GM21737 (cell line): ENCODE data around the gene MYCT1.
"Not testable (repeated sequence)": the region's sequence is repeated elsewhere in the genome, so short reads cannot be mapped to it uniquely, and the experiment has no call there.

Source experiments
- ATAC-seq: cut with Tn5 transposase; IDR thresholded peaks from one replicate; pipeline ENCODE4 v1.9.1; 2021; ENCODE audit warnings: mild to moderate bottlenecking, moderate library complexity; ENCODE audit not compliant: unreplicated experiment

Gene MYCT1, protein sequence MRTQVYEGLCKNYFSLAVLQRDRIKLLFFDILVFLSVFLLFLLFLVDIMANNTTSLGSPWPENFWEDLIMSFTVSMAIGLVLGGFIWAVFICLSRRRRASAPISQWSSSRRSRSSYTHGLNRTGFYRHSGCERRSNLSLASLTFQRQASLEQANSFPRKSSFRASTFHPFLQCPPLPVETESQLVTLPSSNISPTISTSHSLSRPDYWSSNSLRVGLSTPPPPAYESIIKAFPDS

DNA sequence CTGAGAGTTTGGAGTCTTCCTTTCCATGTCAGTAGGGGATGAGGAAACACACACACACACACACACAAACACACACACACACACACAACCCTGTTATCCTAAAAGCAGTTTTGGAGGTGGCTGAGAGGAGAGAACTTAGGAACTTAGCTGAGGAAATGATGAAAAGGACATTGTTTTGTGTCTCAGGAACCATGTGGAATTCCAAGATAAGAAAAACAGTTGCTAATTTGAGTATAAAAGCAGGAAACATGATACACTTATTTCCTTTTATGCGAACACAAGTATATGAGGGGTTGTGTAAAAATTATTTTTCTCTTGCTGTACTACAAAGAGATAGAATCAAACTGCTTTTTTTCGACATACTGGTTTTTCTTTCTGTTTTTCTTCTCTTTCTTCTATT lies at the start of gene MYCT1:
Gene MYCT1 (plus strand): TSS at position 264 of the 400 bp plus-strand sequence. CDS start 6 bp downstream, at position 270.
- ATAC-seq: no peak

DNA sequence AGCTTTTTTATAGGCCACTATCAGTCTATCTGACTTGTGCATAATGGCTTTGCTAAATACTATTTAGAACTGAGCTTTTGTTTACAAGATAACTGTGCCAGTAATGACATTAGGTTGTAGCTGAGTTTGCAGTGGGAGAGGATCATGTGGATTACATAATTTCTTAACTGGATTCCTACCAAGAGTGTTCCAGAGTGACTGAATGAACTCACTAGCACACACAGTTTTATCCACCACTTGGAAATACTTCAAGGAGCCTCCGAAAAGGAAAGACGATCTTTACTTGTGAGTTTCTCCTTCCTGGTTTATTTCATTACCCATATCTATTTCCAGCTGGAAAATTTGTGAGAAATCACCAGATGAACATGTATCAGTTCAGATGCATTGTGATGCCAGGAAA lies 49.6 kb upstream of the MYCT1 start:
- ATAC-seq: no peak

DNA sequence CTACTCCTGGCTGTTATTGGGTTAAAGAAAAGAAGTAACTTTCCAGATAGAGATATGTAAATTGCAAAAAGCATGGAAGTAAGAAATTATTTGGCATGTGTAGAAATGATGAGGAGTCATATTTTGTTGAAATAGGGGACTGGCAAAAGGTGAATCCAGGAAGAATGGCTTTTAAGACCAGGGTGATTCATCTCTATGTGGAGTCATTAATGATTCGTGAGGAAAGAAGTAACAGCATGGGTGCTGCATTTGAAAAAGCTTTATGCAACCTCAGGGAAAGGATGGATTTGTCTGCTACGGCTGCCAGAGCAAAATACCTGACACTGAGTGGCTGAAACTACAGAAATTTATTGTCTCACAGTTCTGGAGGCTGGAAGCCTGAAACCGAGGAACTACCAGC lies 45.7 kb upstream of the MYCT1 start:
- ATAC-seq: no peak

DNA sequence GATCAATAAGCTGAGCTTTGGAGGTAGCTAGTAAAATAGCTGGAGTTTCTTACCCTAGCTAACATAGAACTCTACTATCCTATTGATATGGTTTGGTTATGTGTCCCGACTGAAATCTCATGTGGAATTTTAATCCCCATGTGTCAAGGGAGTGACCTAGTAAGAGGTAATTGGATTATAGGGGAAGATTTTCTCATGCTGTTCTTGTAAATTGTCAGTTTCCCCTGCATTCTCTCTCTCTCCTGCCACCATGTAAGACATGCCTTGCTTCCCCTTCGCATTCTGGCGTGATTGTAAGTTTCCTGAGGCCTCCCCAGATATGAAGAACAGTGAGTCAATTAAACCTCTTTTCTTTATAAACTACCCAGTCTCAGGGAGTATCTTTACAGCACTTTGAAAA lies 35.9 kb upstream of the MYCT1 start:
- ATAC-seq: no peak

DNA sequence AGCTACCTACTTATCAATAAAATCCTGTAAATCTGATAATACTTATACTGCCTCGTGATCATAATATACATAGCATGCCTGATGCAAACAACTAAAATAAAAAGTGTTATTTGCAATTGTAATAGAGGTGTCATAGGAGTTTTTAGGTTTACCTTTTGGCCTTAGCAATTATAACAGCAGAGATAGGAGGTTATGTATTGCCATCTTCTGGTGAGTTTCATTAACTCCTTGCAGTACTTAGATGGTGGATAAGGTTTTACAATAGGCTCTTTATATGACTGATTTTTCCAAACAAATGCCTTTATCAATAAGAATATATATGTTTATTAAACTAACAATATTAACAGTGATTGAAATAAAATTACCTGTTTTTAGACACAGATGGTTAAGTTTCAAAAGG lies 27.8 kb upstream of the MYCT1 start:
- ATAC-seq: no peak

DNA sequence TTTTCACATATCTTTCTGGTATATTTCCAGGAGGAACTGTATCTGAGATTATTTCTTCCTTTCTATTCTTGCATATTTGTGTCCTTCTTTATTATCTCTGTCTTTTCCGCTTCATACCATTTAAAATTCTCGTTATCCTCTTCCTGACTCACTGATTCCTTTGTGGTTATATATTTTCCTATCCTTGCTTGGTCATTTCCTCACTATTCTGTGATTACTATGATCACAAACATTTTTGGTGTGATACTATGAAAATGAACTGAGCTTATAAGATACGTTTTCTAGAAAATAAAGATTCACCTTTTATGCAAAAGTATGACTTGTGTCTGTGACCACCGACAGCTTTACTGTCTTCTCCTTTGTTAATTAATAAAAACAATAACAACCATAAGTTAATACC lies 26.5 kb upstream of the MYCT1 start:
- ATAC-seq: no peak

DNA sequence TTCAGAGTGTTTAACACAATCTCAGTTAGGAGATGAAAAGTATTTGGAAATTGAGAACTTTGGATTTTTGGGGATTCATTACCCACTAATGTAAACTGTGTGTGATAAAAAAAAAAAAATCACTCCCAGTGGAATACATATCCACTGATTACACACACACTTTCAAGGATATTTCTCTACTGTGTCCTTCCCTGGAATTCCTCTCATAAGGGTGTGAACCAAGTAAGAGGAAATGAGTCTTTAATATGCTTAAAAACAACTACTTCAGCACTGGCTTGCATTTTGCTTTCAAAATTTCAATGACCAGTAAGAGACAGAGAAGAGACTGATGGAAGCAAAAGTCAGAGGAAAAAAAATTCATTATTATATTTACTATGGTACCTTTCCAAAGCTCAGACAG lies 24.5 kb upstream of the MYCT1 start:
- ATAC-seq: no peak

DNA sequence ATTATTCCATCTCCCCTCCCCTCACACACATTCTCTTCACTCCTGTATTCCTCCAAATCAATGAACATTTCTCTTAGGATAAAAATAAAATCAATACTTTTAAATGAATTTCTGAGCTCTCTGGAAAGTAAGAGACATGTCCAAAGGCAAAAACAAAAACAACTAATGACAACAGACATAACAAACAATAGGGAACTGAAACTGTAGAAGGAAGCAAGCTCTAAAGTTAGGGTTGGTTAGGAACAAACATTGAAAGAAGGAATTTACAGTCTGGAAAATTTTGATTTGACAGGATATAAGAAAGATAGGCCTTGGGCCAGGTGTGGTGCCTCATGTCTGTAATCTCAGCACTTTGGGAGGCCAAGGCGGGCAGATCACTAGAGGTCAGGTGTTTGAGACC lies 17.5 kb upstream of the MYCT1 start:
- no peak for ATAC-seq

DNA sequence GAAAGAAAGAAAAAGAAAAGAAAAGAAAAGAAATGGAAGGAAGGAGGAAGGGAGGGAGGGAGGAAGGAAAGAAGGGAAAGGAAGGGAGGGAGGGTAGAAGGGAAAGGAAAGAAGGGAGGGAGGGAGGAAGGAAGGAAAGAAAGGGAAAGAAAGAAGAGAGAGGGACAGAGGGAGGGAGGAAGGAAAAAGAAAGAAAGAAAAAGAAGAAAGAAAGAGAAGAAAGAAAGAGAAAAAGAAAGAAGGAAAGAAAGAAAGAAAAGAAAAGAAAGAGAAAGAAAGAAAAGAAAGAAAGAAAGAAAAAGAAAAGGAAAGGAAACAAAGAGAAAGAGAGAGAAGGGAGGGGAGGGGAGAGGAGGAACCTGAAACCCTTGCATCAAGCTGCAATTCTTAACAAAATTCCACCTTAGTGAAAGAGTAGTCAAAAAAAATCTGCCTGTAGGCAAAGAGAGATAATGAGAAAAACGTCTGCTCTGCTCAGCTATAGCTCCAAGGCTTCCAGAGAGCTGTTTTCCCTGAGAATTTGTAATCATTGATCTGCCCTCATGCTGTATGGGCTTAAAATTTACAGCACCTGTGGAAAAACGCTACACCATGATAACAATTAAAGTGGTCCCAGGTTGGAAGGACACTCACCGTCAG lies 16.7 kb upstream of the MYCT1 start:
- no peak for ATAC-seq

DNA sequence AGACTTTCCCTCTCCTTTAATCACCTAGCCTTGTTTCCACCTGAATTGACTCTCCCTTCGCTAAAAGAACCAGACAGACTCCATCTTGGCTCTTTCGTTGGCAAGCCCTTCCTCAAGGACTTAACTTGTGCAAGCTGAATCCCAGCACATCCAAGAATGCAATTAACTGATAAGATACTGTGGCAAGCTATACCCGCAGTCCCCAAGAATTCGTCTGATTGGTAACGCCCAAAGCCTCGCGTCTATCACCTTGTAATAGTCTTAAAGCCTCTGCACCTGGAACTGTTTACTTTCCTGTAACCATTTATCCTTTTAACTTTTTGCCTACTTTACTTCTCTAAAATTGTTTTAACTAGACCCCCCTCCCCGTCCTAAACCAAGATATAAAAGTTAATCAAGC lies 15.6 kb upstream of the MYCT1 start:
- no peak for ATAC-seq

DNA sequence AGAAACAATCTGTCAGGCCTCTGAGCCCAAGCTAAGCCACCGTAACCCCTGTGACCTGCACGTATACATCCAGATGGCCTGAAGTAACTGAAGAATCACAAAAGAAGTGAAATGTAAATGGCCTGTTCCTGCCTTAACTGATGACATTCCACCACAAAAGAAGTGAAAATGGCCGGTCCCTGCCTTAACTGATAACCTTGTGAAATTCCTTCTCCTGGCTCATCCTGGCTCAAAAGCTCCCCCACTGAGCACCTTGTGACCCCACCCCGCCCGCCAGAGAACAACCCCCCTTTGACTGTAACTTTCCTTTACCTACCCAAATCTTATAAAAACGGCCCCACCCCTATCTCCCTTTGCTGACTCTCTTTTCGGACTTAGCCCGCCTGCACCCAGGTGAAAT lies 14.8 kb upstream of the MYCT1 start:
- not testable (repeated sequence) for ATAC-seq

DNA sequence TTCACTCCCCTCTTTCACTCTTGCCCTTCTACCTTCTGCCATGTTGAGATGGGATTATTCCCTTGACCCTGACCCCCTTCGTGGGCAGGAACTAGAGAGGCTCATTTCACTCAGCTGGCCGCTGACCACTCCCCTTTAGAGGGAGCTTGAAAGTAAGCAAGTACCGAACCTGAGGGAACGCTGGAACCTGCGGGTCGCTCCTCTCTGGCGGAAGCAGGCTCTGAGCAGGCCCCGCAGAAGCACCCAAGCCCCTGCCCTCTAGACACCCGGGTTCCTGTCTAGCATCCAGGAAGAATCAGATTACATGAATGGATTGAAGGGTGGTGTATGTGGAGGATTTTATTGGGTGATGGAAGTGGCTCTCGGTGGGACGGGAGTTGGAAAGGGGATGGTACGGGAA lies 11.9 kb upstream of the MYCT1 start:
- no peak for ATAC-seq

DNA sequence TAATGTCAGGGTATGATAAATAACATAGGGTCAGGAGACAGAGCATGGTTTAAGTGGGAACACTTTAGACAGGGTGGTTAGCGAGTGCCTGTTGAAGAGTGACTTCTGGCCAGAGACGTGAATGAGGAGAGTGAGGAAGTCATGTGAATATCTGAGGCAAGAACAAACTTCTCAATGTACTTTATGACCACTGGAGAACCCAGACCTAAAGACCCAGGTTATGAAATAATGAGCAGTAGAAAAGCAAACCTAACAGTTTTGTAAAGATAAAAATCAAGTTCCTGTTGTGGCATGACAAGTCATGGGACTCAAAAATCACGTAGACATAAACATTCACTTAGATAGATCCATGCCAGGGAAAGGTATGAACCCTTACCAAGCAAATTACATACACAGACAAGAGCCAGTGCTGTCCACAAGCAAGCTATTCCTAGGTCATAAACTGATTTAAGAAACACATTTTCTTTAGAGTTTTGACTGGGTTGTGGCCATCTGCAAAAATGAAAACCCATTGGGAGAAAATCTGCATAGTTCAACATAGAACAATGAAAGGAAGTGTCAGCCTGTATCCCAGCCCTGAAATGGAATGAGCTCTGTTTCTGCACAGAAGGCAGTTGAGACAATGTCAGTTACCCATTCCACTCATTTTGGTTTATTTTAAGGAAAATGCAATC lies 2.2 kb upstream of the MYCT1 start:
- no peak for ATAC-seq

DNA sequence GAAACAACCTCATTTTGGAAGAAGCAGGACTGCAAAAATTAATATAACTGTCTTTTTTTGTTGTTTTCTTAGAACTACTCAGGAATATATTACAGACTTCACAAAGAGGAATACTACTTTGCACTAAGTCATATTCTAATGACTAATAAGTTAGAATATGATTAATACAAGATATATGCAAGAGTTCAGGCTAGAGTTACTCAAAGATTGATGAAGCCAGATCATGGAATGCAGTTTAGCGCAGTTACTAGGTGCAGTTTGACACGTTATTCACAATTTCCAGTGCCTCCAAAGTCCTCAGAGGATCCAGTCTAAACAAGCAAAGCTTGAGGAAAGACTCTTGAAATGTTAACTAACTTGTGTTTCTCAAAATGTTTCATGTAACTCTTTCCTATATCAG lies 1.2 kb upstream of the MYCT1 start:
- no peak for ATAC-seq

DNA sequence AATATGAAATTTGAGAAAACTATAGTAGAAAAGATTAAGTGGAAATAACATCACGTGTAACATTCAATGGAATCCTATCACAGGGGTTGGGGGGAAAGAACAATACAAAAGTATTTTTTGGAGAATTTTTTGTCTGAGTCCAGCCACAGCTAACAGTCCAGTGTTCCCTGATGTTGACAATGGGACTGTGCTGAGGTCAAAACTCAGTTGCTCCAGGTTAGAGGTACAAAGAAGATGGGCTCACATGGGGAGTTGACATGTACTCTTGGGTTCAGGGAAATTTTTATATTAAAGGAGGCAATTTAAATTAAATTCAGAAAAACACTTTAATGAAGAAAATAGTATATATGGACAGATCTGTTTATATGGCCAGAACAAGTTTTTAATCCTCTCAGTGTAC lies 995 bp downstream of the MYCT1 start:
- ATAC-seq: no peak

DNA sequence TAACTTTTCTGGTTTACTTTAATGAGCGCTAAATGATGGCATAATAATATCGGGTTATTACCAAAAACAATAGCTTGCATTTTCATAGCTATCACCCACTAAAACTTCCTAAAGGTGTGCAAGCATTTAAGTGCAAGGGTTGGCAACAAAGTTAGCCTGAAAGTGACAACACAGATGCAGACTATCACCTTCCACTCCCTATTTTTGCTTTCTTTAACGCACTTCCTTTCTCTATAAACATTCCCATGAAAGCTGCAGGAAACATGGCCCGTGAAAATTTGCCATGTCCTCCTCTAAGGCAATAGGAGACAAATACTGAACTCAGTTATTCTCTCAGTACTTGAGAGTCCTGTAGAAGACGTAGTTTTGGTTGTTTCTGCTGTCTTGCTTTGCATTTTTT lies 2.7 kb downstream of the MYCT1 start:
- no peak for ATAC-seq

DNA sequence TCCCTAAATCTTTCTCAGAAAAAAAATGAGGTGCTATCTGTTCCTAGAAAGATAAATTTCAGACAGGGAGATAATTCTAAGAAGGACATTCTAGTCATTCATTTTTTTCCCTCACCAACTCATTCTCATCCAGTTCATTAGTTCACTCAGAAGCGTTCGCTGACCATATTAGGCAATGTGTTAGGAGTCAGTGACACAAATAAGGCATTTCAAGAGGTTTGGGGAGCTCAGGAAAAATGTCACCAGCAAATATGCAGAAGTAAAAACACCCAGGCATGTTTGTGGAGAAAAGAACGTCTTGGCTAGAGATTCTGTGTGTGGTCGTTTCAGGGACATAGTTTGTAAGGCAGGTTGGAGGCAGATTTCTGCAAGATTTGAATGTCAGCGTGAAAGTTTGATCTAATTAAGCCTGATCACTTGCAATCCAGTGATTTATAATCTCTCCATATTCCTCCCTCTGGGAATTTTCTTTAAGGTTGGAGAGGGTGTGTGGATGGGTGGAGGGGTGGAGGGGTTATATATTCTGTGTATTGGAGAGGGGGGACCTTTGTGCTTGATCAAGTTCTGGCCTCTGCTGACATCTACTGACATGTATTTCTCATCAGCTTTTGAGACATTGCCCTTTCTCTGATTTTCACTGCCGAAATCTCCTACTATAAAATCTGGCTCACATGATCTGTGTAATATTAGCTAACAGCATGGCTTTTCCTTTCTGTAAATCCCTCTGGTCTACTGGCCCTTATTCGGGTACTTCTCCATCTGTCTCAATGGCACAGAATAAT lies 3.6 kb downstream of the MYCT1 start:
- ATAC-seq: no peak

DNA sequence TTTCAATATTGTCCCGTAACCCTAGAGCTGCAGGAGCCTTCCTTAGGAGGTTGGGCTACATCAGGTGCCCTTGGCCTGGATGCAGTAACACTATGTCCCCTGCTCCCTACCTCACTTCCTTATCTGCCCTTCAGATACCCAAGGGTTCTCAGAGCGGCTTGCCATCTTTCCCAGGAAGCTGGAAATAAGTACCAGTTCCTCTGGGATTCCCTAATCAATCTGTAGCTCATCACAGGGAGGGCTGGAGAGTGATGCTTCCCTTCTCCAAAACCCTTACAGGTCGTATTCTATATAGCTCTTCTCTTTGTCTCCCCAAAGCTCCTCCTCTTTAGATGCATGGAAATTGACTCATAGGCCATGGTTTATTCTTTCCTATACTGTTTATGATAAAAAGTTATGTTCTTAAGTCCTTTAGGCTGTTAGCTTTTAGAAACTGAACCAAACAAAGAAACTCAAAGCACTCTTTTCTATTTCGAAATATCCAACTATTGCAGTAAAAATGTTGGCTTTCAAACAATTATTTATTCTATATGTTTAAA lies 4.2 kb downstream of the MYCT1 start:
- ATAC-seq: no peak

DNA sequence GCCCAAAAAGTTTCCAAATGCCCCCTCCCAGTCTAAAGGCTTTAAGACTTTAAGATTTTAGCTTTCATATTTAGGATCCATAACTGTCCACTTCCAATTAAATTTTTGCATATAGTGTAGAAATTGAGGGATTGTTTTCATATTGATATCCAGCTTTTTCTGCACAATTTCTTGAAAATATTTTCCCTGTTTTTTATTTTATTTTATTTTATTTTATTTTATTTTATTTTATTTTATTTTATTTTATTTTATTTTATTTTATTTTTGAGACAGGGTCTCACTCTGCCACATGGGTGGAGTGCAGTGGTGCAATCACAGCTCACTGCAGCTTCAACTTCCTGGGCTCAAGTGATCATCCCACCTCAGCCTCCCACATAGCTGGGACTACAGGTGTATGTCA lies 6.1 kb downstream of the MYCT1 start:
- ATAC-seq: not testable (repeated sequence)

DNA sequence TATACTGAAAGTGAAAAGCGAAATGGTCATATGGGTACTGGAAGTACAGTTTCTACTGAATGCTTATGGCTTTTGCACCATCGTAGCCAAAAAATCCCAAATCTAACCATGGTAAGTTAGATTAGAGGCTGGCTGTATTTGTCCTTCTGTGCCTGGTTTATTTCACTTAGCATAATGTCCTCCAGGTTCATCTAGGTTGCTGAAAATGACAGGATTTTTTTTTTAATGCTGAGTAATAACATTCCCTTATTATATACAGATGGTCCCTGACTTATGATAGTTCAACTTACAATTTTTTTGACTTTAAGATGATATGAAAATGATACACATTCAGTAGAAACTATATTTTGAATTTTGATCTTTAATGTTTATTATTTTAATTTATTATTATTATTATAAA lies 7.6 kb downstream of the MYCT1 start:
- ATAC-seq: no peak

DNA sequence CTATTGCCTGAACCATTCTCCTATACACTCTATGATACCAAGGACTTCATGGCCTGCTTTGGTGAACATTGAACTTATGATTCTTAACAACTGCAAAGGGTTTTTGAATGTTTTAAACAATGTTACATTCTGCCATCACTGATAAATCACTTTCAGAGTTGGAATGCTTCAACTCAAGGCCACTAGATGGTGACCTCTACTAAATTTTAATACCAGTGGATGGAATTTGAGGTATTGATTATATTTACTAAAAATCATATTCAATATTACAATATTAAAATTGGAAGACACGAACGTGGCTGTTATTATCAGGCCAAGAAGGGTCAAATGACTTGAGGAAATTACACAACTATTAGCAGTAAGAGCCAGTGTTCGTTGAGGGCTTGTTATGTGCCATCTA lies 18.6 kb downstream of the MYCT1 start:
- no peak for ATAC-seq
